HEK293T (cell line): ENCODE results near the gene OXSR1.

Experiments used
- CTCF ChIA-PET: fragments of 350-600 bp; formaldehyde crosslinking; extraction: SDS; loops from one replicate; lab custom pipeline; 2021; ENCODE audit warnings: antibody characterized with exemption, inconsistent platforms; lab: Yijun Ruan, JAX
- POLR2A ChIA-PET: fragments of 350-600 bp; formaldehyde crosslinking; extraction: SDS; loops from one replicate; lab custom pipeline; 2020; ENCODE audit warnings: antibody characterized with exemption, inconsistent platforms; lab: Yijun Ruan, JAX
- DNase-seq: peaks from one replicate; pipeline ENCODE4 v3.0.0; 2012; ENCODE audit warnings: mixed read lengths; ENCODE audit errors: extremely low spot score
- ARNT ChIP-seq: fragments of 450-650 bp; IDR thresholded peaks from 2 replicates; pipeline ENCODE4 v1.6.1; 2017; ENCODE audit warnings: mild to moderate bottlenecking
- BHLHE40 ChIP-seq: fragments of 450-650 bp; IDR thresholded peaks from 2 replicates; pipeline ENCODE4 v1.6.1; 2016; ENCODE audit warnings: mild to moderate bottlenecking, moderate library complexity, borderline replicate concordance
- CTBP1 ChIP-seq: fragments of 450-650 bp; IDR thresholded peaks from 2 replicates; pipeline ENCODE4 v1.6.1; 2016; ENCODE audit warnings: borderline replicate concordance
- ELF4 ChIP-seq: fragments of 450-650 bp; IDR thresholded peaks from 2 replicates; pipeline ENCODE4 v1.6.1; 2017; ENCODE audit warnings: antibody characterized with exemption
- FOXA1 ChIP-seq: fragments of 450-650 bp; IDR thresholded peaks from 2 replicates; pipeline ENCODE4 v1.6.1; 2016; ENCODE audit warnings: mild to moderate bottlenecking
- FOXK2 ChIP-seq: fragments of 450-650 bp; IDR thresholded peaks from 2 replicates; pipeline ENCODE4 v1.6.1; 2016; ENCODE audit warnings: mild to moderate bottlenecking
- FOXM1 ChIP-seq: fragments of 450-650 bp; IDR thresholded peaks from 2 replicates; pipeline ENCODE4 v1.6.1; 2017; ENCODE audit warnings: mild to moderate bottlenecking, borderline replicate concordance
- HDGF ChIP-seq: fragments of 450-650 bp; IDR thresholded peaks from 2 replicates; pipeline ENCODE4 v1.6.1; 2017; ENCODE audit warnings: antibody characterized with exemption, borderline replicate concordance
- L3MBTL2 ChIP-seq: fragments of 450-650 bp; conservative IDR thresholded peaks from 2 replicates; pipeline ENCODE4 v1.6.1; 2016; ENCODE audit warnings: mild to moderate bottlenecking
- LEF1 ChIP-seq: fragments of 450-650 bp; IDR thresholded peaks from 2 replicates; pipeline ENCODE4 v1.6.1; 2017; ENCODE audit warnings: mild to moderate bottlenecking, borderline replicate concordance
- NFRKB ChIP-seq: fragments of 450-650 bp; IDR thresholded peaks from 2 replicates; pipeline ENCODE4 v1.6.1; 2016; ENCODE audit warnings: mild to moderate bottlenecking, moderate library complexity
- PKNOX1 ChIP-seq: fragments of 450-650 bp; IDR thresholded peaks from 2 replicates; pipeline ENCODE4 v1.6.1; 2016
- SP1 ChIP-seq: fragments of 450-650 bp; IDR thresholded peaks from 2 replicates; pipeline ENCODE4 v1.6.1; 2017
- SUZ12 ChIP-seq: fragments of 450-650 bp; IDR thresholded peaks from 2 replicates; pipeline ENCODE4 v1.6.1; 2016; ENCODE audit warnings: mild to moderate bottlenecking
- TARDBP ChIP-seq: fragments of 450-650 bp; IDR thresholded peaks from 2 replicates; pipeline ENCODE4 v1.6.1; 2016
- ZNF384 ChIP-seq: fragments of 450-650 bp; IDR thresholded peaks from 2 replicates; pipeline ENCODE4 v1.6.1; 2016

Gene OXSR1

GRCh38 chr3:38117748-38118420 lies 47.5 kb upstream of the OXSR1 start:
- DNase-seq, result peak; percentile 77
- TF ChIP-seq NFRKB, result no peak
- TF ChIP-seq L3MBTL2, result peak; percentile 51; the same call in 1 of the 2 replicates
- no peak for TF ChIP-seq FOXK2
- ChIA-PET POLR2A (interaction anchor here (1.4 kb wide), 1 partner anchor 19 kb away, joined by 3 read pairs; the partner anchor contains the start of gene ACAA1), CTCF (interaction anchor here (1.3 kb wide), 1 partner anchor 309 kb away, joined by 3 read pairs; no protein-coding TSS in a partner anchor)

- POLR2A ChIA-PET, result interaction anchor here (2.0 kb wide), 1 partner anchor 47 kb away, joined by 7 read pairs; the partner anchor contains the start of gene OXSR1
- CTCF ChIA-PET, result interaction anchor here (0.7 to 1.3 kb wide), 2 partner anchors 180 to 308 kb away, joined by 3 read pairs; no protein-coding TSS in a partner anchor
These were observed 46.7 kb upstream of the OXSR1 start for GRCh38 chr3:38118421-38119247.

GRCh38 chr3:38119248-38119544 lies 46.1 kb upstream of the OXSR1 start:
- no peak for DNase-seq
- TF ChIP-seq BHLHE40, result no peak
- TF ChIP-seq ZNF384, result no peak
- no peak for TF ChIP-seq LEF1
- CTCF ChIA-PET, result interaction anchor here (0.7 to 1.3 kb wide), 2 partner anchors 179 to 308 kb away, joined by 3 read pairs; no protein-coding TSS in a partner anchor
- POLR2A ChIA-PET, result interaction anchor here (1.5 to 2.0 kb wide), 2 partner anchors 18 to 46 kb away, joined by 5 to 7 read pairs; partner anchors contain the start of genes ACAA1 and OXSR1

More at GRCh38 chr3:38118421-38119247, 46.7 kb upstream of the OXSR1 start:
- TF ChIP-seq SUZ12 (no peak), PKNOX1 (no peak), ARNT (no peak), HDGF (no peak), TARDBP (no peak), ELF4 (no peak), FOXA1 (no peak)
- DNase-seq, result no peak

- TF ChIP-seq SUZ12 (no peak), ELF4 (no peak)
- ChIA-PET POLR2A (interaction anchor here (1.5 to 2.0 kb wide), 2 partner anchors 17 to 45 kb away, joined by 5 to 7 read pairs; partner anchors contain the start of genes ACAA1 and OXSR1), CTCF (no interaction called here)
- no peak for DNase-seq
These were observed 45.3 kb upstream of the OXSR1 start for GRCh38 chr3:38119821-38120692.

- ChIA-PET CTCF (no interaction called here), POLR2A (interaction anchor here (0.8 to 1.5 kb wide), 2 partner anchors 12 to 16 kb away, joined by 3 to 5 read pairs; partner anchors contain the start of gene ACAA1)
- TF ChIP-seq CTBP1 (no peak), SP1 (no peak), ARNT (no peak), FOXA1 (no peak), PKNOX1 (no peak), SUZ12 (no peak), FOXK2 (no peak), LEF1 (no peak), FOXM1 (no peak), BHLHE40 (no peak), ELF4 (no peak), HDGF (no peak), L3MBTL2 (no peak), ZNF384 (no peak)
- DNase-seq, result no peak
These were observed 44.5 kb upstream of the OXSR1 start for GRCh38 chr3:38120693-38121450.

- ChIA-PET POLR2A (interaction anchor here (0.8 kb wide), 1 partner anchor 12 kb away, joined by 3 read pairs; no protein-coding TSS in a partner anchor), CTCF (no interaction called here)
- no peak for DNase-seq
- TF ChIP-seq LEF1 (no peak), ARNT (no peak), TARDBP (no peak), L3MBTL2 (no peak), ELF4 (no peak), PKNOX1 (no peak), FOXA1 (no peak), FOXM1 (no peak), HDGF (no peak), CTBP1 (no peak), SUZ12 (no peak), SP1 (no peak), BHLHE40 (no peak)
These were observed 43.9 kb upstream of the OXSR1 start for GRCh38 chr3:38121451-38121831.
